HG03039 (cell line): ENCODE measurements around the gene KRT84.

Experiments used
- ATAC-seq: cut with Tn5 transposase; IDR thresholded peaks from one replicate; pipeline ENCODE4 v1.9.1; 2021; ENCODE audit warnings: mild to moderate bottlenecking, moderate library complexity; ENCODE audit not compliant: unreplicated experiment

The KRT84 gene

DNA sequence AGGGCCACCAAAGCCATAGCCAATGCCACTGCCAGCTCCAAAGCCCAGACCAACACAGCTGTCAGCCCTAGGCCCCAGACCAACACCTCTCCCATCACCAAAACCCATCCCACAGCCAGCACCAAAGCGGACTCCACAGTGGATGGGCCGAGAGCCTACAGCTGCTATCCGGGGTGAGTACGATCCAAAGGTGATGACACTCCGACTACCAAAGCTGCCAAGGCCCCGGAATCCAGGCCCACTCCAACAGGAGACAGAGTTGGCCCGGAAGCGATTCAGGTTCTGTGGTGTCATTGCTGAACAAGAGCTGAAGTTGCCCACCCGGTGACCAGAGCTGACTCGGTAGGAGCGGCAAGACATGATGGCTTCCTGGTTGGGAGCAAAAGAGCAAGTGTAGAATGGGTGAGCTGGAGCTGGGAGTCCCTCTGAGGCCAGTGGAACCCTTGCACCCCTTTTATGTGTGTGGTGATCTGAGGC lies at the start of gene KRT84:
Gene KRT84, minus strand, starts transcription at position 427 of the 477 bp plus-strand sequence. Its CDS starts 67 bp downstream, at position 360.
- no peak for ATAC-seq

- no peak for ATAC-seq
These were observed 49.5 kb upstream of the KRT84 start for GRCh38 chr12:52434760-52435530.

DNA sequence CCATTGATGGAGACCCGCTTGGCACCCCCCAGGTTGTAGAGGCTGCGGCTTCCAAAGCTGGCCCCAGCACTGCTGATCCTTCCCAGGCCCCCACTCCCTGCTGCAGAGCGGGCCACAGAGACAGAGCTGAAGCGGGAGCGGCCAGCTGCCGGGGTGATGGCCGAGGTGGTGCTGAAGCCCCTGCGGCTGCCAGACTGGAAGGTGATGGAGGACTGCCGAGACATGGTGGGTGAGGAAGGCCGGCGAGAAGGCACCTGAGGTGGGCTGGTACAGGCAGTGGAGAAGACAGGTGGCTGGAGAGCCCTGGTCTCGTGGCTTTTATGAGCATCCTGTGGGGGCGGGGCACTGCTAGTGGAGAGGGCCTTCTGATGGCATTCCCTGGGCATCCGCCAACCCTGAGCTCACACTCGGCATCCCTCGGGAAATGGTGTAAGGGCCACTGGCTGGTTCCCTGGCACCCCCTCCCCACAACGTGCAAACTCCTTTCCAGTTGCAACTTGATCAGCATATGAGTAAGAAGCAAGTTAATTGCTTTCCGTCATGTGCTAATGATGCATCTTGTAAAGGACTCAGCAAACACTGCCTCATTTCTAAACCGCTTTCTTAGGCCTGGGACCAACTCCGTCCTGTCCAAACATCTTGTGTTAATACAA lies 48.8 kb upstream of the KRT84 start, which contains the start of gene KRT75:
Gene KRT75, minus strand, starts transcription at position 291 of the 653 bp plus-strand sequence. Its CDS starts 67 bp downstream, at position 224.
- ATAC-seq, result no peak

DNA sequence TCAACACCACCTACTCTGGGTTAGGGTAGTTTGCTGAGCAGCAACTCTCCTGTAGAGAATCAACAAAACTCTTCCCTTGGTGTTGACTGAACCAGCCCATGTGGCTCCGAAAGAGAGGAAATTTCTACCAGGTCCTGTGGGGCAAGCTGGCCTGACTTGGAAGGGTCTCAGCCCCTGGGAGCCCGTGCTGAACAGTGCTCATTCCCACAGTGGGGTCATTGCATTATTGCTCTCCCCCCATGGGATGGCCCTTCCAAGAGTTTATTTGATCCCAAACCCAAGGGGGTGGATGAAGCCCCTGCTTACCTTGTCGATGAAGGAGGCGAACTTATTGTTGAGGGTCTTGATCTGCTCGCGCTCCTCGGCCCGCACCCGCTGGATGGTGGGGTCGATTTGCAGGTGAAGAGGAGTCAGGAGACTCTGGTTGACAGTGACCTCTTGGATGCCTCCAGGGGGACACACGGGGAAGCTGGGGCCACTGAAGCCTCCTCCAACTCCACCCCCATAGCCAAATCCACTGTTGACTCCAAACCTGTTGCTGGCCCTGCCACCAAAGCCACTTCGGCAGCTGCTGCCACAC lies 48.1 kb upstream of the KRT84 start:
- ATAC-seq, result no peak

GRCh38 chr12:52432559-52433207 lies 47.2 kb upstream of the KRT84 start:
- ATAC-seq, result no peak

GRCh38 chr12:52428121-52428520 lies 42.7 kb upstream of the KRT84 start:
- no peak for ATAC-seq

GRCh38 chr12:52427083-52427482 lies 41.6 kb upstream of the KRT84 start:
- ATAC-seq, result no peak

DNA sequence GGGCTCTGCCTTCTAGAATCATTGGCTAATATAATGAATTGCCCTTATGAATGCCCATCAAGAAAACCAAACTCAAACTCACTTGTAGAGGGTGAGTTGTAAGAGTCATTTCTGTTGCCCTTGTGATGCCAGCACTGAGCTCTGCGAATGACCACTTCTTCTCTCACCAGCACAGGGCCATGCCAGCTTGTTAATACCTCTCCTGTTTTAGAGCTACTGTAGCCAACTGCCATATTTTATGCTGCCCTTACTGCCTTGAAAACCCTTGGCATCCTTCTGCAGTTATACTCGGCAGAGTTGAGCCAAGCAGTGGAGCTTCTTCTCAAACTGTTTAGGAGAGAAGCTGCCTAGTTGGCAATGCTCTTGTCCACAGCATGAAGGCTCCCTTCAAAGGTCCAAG lies 40.6 kb upstream of the KRT84 start:
- ATAC-seq, result no peak

- ATAC-seq, result no peak
These were observed 40.0 kb upstream of the KRT84 start for GRCh38 chr12:52425466-52425865.

DNA sequence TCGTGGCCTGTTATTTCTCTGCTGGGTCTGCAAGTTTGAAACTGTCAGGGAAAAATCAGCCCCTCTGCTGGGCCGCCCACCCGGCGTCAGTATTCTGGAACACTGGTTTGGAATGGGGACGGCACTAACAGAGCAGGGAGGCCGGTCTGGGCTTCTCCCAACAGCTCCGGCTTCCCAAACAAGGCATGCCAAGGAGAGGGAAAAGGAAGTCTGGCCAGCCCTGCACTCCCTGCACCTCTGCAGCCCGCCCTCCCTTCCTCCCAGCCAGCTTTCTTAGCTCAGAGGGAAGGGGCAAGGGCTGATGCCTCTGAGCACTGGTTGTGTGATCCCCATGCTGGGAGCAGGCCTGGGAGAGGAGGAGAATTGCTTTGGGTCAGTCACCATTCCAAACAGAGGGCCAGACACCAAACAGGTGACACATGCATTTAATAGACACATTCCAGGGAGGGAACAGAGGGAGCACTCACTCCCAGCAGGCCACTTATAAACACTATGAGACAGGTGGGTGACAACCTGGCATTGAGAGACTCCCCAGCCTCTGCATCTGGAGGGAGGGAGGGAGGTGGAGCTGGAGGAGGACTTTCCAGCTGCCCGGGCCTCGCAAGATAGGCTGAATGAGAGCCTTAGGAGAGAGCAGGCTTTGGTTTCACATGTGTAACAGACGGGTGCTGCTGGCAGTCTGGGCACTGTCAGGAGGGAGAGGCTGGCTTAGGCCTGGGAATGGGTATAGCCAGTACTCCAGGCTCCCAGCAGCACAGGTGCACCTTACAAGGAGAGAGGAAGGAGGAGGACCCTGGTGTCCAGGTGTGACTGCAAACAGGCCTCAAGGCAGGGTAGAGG lies 38.4 kb upstream of the KRT84 start:
- ATAC-seq, result no peak

GRCh38 chr12:52423035-52423434 lies 37.6 kb upstream of the KRT84 start:
- ATAC-seq, result no peak

- no peak for ATAC-seq
These were observed 34.2 kb upstream of the KRT84 start for GRCh38 chr12:52419656-52420055.

- ATAC-seq, result no peak
These were observed 33.2 kb upstream of the KRT84 start for GRCh38 chr12:52418576-52419110.

- ATAC-seq, result no peak
These were observed 32.3 kb upstream of the KRT84 start for GRCh38 chr12:52417740-52418139.

- no peak for ATAC-seq
These were observed 31.3 kb upstream of the KRT84 start for GRCh38 chr12:52416795-52417194.

DNA sequence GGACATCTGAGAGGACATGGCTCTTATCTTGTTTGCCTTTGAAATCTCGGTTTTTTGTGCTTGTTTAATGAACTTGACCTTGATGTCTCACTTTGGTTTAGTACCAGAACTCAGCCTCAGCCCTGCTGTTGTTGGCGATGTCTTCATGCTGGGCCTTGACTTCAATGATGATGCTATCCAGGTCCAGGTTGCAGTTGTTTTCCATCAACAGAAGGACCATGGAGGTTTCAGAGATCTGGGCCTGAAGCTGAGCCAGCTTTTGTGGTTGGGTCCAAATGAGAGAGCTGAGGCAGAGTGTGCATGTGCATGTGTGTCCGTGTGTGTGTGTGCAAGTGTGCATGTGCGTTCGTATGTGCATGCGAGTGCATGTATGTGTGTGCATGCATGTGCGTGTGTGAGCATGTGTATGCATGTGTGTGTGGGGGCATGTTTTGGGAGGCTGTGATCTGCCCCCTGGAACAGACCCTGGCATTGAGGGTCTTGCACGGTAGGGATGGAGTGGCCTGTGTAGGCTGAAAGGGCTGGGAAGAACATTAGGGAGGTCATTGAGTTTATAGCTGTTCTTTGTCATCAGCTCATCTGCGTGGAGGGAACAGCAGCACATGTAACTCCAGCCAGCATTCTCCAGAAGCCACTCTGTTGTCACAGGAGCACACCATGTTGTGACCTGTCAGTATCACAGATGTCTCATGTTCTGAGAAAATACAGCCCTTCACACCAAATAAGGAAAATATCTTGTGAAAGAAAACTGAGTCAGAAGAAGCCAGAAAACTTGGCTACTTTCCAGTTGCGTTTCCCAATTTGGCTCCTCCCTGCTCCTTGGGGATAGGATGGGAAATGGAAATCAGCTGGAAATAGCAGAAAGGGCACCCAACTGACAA lies 30.7 kb upstream of the KRT84 start:
- no peak for ATAC-seq

GRCh38 chr12:52414936-52415335 lies 29.5 kb upstream of the KRT84 start:
- ATAC-seq, result no peak

DNA sequence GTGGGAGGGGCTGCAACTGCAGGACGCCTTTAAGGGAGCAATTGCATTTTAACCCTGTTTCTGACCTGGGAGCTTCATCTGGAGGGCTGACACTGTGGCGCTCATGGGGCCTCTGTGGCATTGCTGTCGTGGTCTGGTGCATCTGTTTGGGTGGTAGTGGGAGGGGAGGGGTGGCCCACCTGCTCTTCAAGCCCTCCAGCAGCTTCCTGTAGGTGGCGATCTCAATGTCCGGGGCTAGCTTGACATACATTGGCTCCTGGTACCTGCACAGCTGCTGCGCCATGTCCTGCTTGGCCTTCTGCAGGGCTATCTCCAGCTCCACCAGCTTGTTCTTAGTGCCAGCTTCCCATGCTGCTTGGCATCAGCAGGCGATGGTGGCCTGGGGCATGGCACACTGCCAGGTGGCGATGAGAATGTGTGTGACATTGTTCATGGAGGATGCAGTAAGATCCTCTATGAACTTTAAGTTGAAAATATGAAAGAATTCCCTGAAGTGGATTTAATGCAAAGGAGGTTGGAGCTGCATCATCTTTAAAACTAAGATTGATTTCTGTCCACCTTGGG lies 28.4 kb upstream of the KRT84 start:
- ATAC-seq, result no peak

DNA sequence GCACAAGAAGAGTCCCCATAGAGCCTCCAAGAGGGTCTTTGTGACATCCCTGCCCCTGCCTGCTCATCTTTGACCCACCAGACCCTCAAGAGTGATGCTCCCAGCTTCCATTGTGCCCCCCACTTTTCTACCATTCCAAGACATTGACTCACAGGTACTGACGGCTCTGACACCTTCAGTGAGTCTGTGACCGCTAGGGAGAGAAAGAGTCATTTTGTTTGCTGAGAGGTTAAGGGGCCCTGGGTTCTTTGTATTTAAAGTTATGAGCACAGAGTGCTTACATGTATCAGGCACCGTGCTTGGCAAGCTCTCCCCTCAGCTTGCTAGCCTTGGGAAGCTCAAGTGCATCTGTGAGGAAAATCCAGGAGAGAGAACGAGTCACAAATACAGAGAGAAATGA lies 27.8 kb upstream of the KRT84 start:
- ATAC-seq, result no peak
